Adrenal gland (tissue), 5 donors: Measurements from ENCODE around the gene AKR1B1.

Source experiments
- POLR2A ChIP-seq, 2 donors: fragments of 450-650 bp; IDR thresholded peaks; one replicate each; pipeline ENCODE4 v1.6.1; 2017; ENCODE audit warnings: antibody characterized with exemption in 2 of 2, mild to moderate bottlenecking in 2 of 2, moderate library complexity in 1 of 2
- TF ChIP-seq, protein P1 (sequence below), 6 experiments: fragments of 450-650 bp in 4 of 6; fragments of 200-600 bp in 2 of 6; sonication (generic) in 1 of 6; IDR thresholded peaks; 1 replicate in 5 of 6; 2 replicates in 1 of 6; pipeline versions ENCODE4 v1.5.1 to v1.8.0; 2016 to 2021; ENCODE audit warnings: antibody characterized with exemption in 6 of 6, mild to moderate bottlenecking in 2 of 6, moderate library complexity in 1 of 6
- donor health status: DM: no; HTN: no; CAD: no.

DNA sequence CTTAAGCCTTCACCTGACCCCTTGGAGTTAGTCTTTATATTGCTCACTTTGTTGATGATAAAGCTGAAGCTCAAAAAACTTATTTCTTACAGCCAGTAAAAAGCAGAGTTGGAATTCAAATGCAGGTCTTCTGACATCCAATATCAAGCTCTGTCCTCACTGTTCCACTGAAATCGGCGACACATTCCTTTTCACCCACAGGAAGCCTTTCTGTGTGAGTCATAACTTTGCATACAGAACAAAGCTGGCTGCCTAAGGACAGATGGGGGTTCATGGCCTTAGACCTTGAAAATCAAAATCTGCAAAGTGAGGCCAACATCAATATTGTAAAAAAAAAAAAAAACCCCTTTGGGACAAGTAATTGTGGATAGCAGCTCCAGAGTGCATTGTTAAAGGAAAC is 21.8 kb upstream of the AKR1B1 start:
- TF ChIP-seq, protein P1, sequence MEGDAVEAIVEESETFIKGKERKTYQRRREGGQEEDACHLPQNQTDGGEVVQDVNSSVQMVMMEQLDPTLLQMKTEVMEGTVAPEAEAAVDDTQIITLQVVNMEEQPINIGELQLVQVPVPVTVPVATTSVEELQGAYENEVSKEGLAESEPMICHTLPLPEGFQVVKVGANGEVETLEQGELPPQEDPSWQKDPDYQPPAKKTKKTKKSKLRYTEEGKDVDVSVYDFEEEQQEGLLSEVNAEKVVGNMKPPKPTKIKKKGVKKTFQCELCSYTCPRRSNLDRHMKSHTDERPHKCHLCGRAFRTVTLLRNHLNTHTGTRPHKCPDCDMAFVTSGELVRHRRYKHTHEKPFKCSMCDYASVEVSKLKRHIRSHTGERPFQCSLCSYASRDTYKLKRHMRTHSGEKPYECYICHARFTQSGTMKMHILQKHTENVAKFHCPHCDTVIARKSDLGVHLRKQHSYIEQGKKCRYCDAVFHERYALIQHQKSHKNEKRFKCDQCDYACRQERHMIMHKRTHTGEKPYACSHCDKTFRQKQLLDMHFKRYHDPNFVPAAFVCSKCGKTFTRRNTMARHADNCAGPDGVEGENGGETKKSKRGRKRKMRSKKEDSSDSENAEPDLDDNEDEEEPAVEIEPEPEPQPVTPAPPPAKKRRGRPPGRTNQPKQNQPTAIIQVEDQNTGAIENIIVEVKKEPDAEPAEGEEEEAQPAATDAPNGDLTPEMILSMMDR (IDR thresholded peaks at IDR 0.05) = no peak
- peak in 1 of 2 donors; percentile 71 for TF ChIP-seq POLR2A (IDR thresholded peaks at IDR 0.05)
